ENCODE measurements around the gene FLT3LG. TPM values are rescaled to one million over a fixed set of nuclear protein-coding genes. Genes with fewer than 3 reads are reported as not detected.

FLT3LG gene
- polyA plus RNA-seq, 4 donors = 2.7 to 4.6 (median 4.1) TPM

DNA sequence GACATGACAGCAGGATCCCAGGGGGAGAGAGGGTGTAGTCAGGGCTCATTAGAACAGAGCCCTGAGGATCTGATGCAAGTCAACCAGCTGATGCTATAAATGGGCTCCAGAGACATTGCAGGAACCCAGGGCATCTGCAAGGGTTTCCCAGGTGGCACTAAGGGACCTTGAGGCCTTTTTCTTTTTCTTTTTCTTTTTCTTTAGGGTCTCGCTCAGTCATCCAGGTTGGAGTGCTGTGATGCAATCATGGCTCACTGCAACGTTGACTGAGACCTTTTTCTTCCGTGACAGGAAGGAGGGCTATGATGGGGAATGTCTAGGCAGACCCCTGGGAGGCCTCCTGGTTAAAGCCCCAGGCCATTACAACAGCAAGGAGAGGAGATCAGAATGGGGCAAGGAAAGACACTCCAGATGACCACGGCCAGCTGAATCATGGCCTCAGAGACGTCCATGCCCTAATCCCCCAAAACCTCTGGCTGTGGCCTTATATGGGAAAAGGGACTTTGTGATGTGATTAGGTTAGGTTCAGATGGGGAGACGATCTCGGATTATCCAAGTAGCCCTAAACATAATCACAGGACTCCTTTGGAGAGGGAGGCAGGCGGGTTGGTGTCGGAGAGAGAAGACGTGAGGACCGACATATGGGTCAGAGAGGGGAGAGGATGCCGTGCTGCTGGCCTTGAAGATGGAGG is 33.9 kb downstream of the FLT3LG start:
- no peak for DNase-seq (ENCODE audit: low read depth in 4 of 4, low spot score in 2 of 4)

DNA sequence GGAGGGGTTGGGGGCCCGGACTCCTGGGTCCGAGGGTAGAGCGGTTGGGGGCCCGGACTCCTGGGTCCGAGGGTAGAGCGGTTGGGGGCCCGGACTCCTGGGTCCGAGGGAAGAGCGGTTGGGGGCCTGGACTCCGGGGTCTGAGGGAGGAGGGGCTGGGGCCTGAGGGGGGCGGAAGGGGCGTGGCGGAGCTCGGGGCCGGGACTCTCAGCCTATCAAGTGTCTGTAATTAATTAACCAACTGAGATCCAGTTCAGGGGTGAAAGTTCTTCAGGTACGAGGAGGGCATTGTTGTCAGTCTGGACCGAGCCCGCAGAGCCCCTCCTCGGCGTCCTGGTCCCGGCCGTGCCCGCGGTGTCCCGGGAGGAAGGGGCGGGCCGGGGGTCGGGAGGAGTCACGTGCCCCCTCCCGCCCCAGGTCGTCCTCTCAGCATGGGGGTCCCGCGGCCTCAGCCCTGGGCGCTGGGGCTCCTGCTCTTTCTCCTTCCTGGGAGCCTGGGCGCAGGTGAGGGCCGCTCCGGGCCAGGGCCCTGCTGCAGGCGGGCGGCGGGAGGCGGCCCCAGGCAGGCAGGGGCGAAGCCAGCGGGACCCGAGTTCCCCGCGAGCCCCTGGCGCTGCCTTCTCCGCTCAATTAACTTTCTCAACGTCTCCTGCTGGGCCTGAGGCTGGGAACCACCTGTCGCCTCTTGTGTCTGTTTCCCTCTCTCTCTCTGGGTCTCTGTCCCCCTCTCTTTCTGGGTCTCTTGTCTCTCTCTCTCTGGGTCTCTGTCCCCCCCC is 39.1 kb downstream of the FLT3LG start:
- peak in 1 of 4 donors; percentile 53 for DNase-seq (ENCODE audit: low read depth in 4 of 4, low spot score in 2 of 4)

DNA sequence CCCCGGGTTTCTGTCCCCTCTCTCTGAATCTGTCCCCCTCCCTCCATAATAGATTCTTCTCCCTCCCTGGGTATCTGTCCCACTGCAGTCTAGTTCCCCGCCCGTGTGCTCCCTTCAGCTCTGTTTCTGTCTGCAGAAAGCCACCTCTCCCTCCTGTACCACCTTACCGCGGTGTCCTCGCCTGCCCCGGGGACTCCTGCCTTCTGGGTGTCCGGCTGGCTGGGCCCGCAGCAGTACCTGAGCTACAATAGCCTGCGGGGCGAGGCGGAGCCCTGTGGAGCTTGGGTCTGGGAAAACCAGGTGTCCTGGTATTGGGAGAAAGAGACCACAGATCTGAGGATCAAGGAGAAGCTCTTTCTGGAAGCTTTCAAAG is 39.7 kb downstream of the FLT3LG start:
- no peak for DNase-seq (ENCODE audit: low read depth in 4 of 4, low spot score in 2 of 4)

DNA sequence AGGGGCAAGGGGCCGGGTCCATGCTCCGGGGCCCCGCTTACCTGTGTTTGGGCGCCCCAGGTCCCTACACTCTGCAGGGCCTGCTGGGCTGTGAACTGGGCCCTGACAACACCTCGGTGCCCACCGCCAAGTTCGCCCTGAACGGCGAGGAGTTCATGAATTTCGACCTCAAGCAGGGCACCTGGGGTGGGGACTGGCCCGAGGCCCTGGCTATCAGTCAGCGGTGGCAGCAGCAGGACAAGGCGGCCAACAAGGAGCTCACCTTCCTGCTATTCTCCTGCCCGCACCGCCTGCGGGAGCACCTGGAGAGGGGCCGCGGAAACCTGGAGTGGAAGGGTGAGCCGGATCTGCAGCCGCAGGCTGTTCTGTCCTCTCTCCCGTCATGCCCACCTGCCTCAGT is 40.1 kb downstream of the FLT3LG start:
- no peak for DNase-seq (ENCODE audit: low read depth in 4 of 4, low spot score in 2 of 4)

DNA sequence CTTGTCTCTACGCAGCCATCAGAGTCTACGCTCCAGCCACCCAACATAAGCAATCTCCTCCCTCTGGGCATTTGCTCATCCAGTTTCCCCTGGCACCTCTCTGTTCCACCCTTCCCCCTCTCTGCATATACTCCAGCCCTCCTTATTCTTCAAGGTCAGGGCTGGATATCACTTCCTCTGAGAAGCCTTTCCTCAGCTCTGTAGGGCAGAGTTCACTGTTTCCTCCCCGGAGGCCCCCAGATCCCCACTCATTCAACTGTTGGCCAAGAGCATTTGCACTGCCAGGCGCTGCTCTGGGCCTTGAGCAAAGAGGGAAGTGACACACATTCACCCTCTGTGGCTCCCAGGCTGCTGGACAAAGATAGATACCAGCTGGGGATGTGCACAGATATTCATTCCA is 41.8 kb downstream of the FLT3LG start:
- DNase-seq (ENCODE audit: low read depth in 4 of 4, low spot score in 2 of 4) = no peak

DNA sequence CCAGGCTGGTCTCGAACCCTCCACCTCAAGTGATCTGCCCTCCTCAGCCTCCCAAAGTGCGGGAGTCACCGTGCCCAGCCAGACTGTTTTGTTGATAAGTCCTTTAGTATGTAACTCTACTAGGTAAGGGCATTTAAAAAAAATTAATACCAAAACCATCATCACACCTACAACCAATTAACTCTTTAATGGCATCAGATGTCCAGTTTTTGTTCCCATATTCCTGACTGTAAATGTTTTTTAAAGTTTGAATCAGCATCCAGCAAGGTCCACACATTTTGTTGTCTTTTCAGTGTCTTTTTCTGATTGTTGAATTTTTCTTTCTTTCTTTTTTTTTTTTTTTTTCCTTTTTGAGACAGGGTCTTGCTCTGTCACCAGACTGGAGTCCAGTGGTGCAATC is 44.0 kb downstream of the FLT3LG start:
- no peak for DNase-seq (ENCODE audit: low read depth in 4 of 4, low spot score in 2 of 4)

DNA sequence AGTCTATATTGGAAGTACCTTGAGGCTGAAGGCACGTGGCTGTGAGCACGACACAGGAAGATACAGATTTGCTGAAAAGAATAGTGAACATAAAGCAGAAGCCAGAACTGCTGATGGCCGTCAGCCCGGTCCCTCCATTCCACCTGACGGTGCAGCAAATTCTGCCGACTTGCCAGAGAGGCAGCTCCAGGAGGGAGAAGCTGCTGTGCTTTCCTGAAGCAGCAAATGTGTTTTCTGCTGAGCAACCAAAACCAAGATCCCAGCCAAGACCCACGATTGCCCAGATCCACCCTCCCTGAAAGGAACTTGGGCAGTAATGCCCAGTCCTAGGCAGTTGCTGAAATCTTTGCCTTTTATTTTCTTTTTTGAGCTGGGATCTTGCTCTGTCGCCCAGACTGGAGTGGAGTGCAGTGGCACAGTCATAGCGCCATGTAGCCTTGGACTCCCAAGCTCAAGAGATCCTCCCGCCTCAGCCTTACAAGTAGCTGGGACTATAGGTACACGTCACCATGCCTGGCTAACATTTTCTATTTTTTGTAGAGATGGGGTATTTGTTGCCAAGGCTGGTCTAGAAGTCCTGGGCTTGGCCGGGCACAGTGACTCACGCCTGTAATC is 46.8 kb downstream of the FLT3LG start:
- DNase-seq (ENCODE audit: low read depth in 4 of 4, low spot score in 2 of 4) = no peak

DNA sequence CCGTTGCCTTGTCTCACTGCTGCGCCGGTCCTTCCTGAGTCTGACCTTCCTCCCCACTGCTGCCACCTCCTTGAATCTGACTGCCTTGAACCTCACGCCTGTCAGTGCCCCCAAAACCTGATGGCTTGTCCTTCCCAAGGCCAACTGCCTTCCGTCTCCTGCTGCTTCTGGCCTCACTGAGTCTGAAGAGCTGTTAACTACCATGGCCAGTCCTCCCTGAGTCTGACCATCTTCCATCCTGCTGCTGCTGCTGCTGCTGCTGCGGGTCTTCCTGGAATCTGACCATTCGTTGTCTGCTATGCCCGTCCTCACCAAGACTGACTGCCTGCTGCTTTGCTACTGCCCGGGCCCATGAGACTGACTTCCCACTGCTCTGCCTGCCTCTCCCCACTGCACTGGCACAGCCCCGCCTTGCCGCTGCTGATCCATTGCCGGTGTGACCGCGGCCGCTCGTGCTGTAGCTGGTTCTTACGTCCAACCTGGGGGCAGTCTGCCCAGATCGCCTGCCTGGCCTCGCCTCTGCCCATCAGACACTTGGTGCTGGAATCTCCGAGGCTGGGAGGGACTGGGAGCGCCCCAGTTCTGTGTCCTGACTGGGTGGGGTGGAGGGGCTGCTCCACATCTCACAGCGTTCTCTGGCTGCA is 50.9 kb downstream of the FLT3LG start:
- DNase-seq (ENCODE audit: low read depth in 4 of 4, low spot score in 2 of 4) = no peak

DNA sequence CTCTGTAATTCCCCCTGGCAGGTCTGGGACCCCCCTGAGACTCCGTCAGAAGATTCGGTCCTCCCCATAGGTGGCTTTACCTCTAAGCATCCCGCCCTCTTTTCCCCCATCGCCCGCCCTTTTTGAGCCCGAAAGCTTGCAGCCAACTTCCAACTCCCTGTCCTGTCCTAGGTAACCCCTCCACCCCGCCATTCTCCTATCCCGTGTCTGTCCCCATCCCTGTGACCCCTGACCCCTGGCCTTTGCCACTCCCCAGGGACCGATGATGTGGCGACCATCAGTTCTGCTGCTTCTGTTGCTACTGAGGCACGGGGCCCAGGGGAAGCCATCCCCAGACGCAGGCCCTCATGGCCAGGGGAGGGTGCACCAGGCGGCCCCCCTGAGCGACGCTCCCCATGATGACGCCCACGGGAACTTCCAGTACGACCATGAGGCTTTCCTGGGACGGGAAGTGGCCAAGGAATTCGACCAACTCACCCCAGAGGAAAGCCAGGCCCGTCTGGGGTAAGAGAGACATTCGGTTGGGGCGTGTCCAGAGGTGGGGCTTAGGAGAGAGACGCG is 54.3 kb downstream of the FLT3LG start:
- no peak for DNase-seq (ENCODE audit: low read depth in 4 of 4, low spot score in 2 of 4)

DNA sequence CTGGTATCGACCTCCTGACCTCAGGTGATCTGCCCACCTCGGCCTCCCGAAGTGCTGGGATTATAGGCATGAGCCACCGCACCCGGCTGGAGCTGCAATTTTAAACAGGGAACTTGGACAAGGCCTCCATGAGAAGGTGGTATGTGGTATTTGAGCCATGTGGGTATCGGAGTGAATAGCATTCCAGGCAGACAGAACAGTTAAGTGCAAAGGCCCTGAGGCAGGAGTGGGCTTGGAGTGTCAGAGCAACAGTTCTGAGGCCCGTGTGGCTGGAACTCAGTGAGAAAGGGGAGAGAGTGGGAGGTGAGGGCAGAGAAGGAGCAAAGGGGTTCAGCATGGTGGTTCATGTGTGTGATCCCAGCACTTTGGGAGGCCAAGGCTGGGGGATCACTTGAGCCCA is 56.7 kb downstream of the FLT3LG start:
- no peak for DNase-seq (ENCODE audit: low read depth in 4 of 4, low spot score in 2 of 4)

DNA sequence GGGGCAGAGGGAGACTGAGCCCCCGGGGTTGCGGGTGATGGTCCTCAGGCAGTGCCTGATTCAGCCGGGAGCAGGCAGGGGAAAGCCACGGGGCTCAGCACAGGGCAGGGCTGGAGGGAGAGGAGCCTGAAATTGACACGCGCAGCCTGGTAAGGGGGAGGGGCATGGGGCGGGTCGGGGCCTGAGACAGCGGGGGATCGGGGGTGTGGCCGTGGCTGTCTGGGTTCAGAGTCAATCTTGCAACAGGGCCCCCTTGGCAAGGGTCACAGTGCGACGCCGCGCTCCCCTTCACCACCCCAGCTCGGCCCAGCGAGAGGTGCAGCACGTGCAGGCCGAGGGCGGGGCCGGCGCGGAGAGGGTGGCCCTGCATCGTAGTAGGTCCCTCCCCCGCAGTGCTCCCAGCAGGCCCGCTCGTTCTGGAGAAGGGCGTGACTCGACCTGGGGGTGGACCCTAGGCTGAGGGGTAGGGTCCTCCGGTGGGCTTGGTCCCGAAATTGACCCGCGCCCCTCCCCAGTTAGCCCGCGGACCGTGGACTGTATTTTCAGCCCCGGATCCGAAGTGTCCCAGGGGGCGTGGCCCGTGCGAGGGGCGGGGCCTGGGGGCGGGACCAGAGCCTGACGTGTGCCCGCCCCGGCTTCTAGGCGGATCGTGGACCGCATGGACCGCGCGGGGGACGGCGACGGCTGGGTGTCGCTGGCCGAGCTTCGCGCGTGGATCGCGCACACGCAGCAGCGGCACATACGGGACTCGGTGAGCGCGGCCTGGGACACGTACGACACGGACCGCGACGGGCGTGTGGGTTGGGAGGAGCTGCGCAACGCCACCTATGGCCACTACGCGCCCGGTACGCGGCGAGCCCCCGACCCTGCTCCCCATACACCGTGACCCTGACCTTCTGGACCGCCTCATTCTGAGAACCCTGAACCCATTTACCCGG is 59.8 kb downstream of the FLT3LG start:
- peak in 2 of 4 donors; percentile 50 to 57 for DNase-seq (ENCODE audit: low read depth in 4 of 4, low spot score in 2 of 4)

DNA sequence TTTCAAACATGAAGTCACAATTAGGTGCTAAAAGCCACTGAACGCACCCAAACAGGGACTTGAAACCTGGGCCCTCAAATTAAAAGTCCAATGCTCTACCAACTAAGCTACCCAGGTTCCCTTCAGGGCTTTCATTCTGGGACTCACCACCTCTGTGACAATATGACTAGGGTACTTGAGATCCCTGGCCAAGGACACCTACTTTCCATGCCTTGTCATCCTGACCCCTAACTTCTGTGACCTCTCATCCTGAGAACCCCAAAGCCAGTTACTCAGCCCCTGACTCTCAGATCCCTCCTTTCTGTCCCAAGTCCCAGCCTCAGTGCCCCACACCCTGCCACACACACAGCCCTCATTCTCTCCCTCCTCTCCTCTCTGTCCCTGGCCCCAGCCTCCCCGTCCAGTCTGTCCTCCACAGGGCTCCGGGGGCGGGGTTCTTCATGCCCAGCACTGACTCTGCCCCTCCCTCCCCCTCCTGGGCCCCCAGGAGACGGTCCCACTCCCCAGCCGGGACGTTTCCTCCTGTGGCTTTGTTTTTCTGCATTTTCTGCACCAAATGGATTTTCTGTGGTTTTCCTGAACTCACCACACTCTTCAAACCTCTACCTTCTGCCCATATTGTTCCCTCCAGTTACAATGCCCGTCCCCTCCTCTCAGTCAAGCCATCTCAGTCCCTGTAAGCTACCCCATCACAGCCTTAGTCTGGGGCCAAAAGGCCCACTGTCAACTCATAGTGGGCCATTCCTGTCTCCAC is 60.8 kb downstream of the FLT3LG start:
- no peak for DNase-seq (ENCODE audit: low read depth in 4 of 4, low spot score in 2 of 4)

Other genes starting within 250 kb of the FLT3LG start
- gene SLC6A16, start 149.0 kb upstream of the FLT3LG start, polyA plus RNA-seq (ENCODE audit: insufficient read length in 4 of 4) = 1 to 10 TPM; 1.8 to 6.5 (median 3.2) TPM
- gene CD37, start 138.8 kb upstream of the FLT3LG start, polyA plus RNA-seq (ENCODE audit: insufficient read length in 4 of 4) = 10 to 100 TPM; 36.2 to 40.7 (median 37.5) TPM
- gene TEAD2, start 111.8 kb upstream of the FLT3LG start, polyA plus RNA-seq (ENCODE audit: insufficient read length in 4 of 4) = 100 to 1,000 TPM in 2 of 4 donors, 10 to 100 TPM in 2; 88.4 to 122 (median 107) TPM
- gene DKKL1, start 110.3 kb upstream of the FLT3LG start, polyA plus RNA-seq (ENCODE audit: insufficient read length in 4 of 4) = 1 to 10 TPM; 4.5 to 6.4 (median 5.8) TPM
- gene KASH5, start 86.0 kb upstream of the FLT3LG start, polyA plus RNA-seq (ENCODE audit: insufficient read length in 4 of 4) = under 1 TPM; 0.10 to 0.43 (median 0.22) TPM
- not detected for gene PTH2, start 50.8 kb upstream of the FLT3LG start, polyA plus RNA-seq (ENCODE audit: insufficient read length in 4 of 4)
- gene GFY, start 48.8 kb upstream of the FLT3LG start, polyA plus RNA-seq (ENCODE audit: insufficient read length in 4 of 4) = not detected
- under 1 TPM; 0.25 to 0.61 (median 0.45) TPM for gene SLC17A7, start 32.7 kb upstream of the FLT3LG start, polyA plus RNA-seq (ENCODE audit: insufficient read length in 4 of 4)
- gene PIH1D1, start 22.4 kb upstream of the FLT3LG start, polyA plus RNA-seq (ENCODE audit: insufficient read length in 4 of 4) = 100 to 1,000 TPM in 1 of 4 donors, 10 to 100 TPM in 3; 82.3 to 106 (median 94.2) TPM
- 10 to 100 TPM; 14.6 to 29.7 (median 25.2) TPM for gene ALDH16A1, start 21.0 kb upstream of the FLT3LG start, polyA plus RNA-seq (ENCODE audit: insufficient read length in 4 of 4)
- gene RPL13A, start 13.4 kb downstream of the FLT3LG start, polyA plus RNA-seq (ENCODE audit: insufficient read length in 4 of 4) = 1,000 to 10,000 TPM; 2,373 to 3,513 (median 2,918) TPM
- 1,000 to 10,000 TPM; 2,347 to 3,212 (median 2,796) TPM for gene RPS11, start 22.2 kb downstream of the FLT3LG start, polyA plus RNA-seq (ENCODE audit: insufficient read length in 4 of 4)
- gene FCGRT, start 38.4 kb downstream of the FLT3LG start, polyA plus RNA-seq (ENCODE audit: insufficient read length in 4 of 4) = 100 to 1,000 TPM; 235 to 340 (median 283) TPM
- 10 to 100 TPM; 13.2 to 27.9 (median 23.9) TPM for gene RCN3, start 53.8 kb downstream of the FLT3LG start, polyA plus RNA-seq (ENCODE audit: insufficient read length in 4 of 4)
- 10 to 100 TPM; 62.3 to 89.4 (median 68.5) TPM for gene NOSIP, start 106.3 kb downstream of the FLT3LG start, polyA plus RNA-seq (ENCODE audit: insufficient read length in 4 of 4)
- 10 to 100 TPM in 1 of 4 donors, 1 to 10 TPM in 3; 6.1 to 10.6 (median 7.1) TPM for gene PRRG2, start 107.1 kb downstream of the FLT3LG start, polyA plus RNA-seq (ENCODE audit: insufficient read length in 4 of 4)
- 10 to 100 TPM; 15.1 to 32.6 (median 26.6) TPM for gene PRR12, start 117.0 kb downstream of the FLT3LG start, polyA plus RNA-seq (ENCODE audit: insufficient read length in 4 of 4)
- gene RRAS, start 165.9 kb downstream of the FLT3LG start, polyA plus RNA-seq (ENCODE audit: insufficient read length in 4 of 4) = 10 to 100 TPM; 21.5 to 40.8 (median 26.9) TPM
- gene SCAF1, start 168.0 kb downstream of the FLT3LG start, polyA plus RNA-seq (ENCODE audit: insufficient read length in 4 of 4) = 10 to 100 TPM; 25.0 to 50.3 (median 40.5) TPM
- gene IRF3, start 191.6 kb downstream of the FLT3LG start, polyA plus RNA-seq (ENCODE audit: insufficient read length in 4 of 4) = 10 to 100 TPM; 34.9 to 76.8 (median 65.1) TPM
- gene BCL2L12, start 191.7 kb downstream of the FLT3LG start, polyA plus RNA-seq (ENCODE audit: insufficient read length in 4 of 4) = 10 to 100 TPM; 17.6 to 33.9 (median 31.0) TPM
- 100 to 1,000 TPM; 192 to 264 (median 241) TPM for gene PRMT1, start 203.1 kb downstream of the FLT3LG start, polyA plus RNA-seq (ENCODE audit: insufficient read length in 4 of 4)
- gene ADM5, start 215.4 kb downstream of the FLT3LG start, polyA plus RNA-seq (ENCODE audit: insufficient read length in 4 of 4) = 1 to 10 TPM in 2 of 4 donors, under 1 TPM in 2; 0.49 to 2.1 (median 1.5) TPM
- 10 to 100 TPM; 10.0 to 13.1 (median 11.3) TPM for gene CPT1C, start 216.9 kb downstream of the FLT3LG start, polyA plus RNA-seq (ENCODE audit: insufficient read length in 4 of 4)

Data from left renal cortex interstitium (tissue), 4 donors.